ENCODE results near the gene BCO2.
"Not testable (repeated sequence)": the region's sequence is repeated elsewhere in the genome, so short reads cannot be mapped to it uniquely, and the experiment has no call there.

Gene BCO2, protein sequence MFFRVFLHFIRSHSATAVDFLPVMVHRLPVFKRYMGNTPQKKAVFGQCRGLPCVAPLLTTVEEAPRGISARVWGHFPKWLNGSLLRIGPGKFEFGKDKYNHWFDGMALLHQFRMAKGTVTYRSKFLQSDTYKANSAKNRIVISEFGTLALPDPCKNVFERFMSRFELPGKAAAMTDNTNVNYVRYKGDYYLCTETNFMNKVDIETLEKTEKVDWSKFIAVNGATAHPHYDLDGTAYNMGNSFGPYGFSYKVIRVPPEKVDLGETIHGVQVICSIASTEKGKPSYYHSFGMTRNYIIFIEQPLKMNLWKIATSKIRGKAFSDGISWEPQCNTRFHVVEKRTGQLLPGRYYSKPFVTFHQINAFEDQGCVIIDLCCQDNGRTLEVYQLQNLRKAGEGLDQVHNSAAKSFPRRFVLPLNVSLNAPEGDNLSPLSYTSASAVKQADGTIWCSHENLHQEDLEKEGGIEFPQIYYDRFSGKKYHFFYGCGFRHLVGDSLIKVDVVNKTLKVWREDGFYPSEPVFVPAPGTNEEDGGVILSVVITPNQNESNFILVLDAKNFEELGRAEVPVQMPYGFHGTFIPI

DNA sequence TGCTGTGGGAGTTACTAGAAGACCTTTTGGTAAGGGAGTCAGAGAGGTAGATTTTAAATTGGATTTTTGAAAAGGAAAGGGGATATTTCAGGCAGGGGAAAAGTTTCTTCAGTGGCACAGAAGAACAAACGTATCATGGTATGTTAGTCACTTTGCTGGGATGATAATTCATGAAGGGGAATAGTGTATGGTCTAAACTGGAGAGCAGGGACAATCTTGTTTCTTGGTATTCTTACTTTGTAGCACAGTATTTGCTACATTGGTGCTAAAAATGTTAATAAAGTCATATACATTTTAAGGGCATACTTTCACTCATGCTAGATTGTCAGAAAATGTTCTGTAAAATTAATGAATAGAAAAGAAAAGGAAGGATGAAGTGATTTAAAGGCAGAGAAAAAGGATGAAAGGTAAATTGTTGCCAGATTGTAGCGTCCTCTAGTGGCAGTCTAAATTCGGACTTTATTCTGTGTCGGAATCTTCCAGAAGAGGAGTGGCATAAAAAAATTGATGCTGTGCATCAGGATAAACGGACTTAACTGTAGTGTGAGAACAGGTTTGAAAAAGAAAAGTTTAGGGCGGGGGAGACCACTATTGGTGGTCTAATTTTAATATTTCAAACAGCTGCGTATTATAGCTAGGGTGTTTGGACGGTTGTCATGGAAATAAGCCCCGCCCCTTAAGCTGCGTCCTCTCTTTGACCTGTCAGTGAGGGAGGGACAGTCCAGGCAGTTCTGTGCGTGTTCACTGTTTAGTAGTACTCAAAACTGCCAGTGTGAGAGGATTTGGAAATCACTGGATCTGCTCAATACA is at the start of gene BCO2:
Gene BCO2, plus strand, starts transcription at position 724 of the 810 bp plus-strand sequence. CDS start 90 bp downstream, outside the sequence.
- no peak for FAIRE-seq

DNA sequence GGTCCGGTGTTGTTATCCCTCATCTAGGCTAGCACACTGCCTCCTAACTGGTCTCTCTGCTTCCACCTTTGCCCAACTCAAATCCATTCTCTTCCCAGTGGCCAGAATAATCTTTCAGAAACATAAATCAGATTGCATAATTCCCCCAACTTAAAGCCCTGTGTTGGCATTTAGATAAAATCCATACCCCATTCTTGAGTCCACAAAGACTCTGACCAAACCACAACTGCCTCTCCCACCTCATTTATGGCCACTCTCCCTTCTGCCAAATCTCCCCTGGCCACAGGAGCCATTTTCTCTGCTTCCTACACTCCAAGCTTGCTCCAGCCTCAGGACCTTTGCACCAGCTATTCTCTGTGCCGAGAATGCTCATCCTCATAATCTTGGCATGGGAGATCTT is 48.3 kb upstream of the BCO2 start:
- FAIRE-seq, result no peak

DNA sequence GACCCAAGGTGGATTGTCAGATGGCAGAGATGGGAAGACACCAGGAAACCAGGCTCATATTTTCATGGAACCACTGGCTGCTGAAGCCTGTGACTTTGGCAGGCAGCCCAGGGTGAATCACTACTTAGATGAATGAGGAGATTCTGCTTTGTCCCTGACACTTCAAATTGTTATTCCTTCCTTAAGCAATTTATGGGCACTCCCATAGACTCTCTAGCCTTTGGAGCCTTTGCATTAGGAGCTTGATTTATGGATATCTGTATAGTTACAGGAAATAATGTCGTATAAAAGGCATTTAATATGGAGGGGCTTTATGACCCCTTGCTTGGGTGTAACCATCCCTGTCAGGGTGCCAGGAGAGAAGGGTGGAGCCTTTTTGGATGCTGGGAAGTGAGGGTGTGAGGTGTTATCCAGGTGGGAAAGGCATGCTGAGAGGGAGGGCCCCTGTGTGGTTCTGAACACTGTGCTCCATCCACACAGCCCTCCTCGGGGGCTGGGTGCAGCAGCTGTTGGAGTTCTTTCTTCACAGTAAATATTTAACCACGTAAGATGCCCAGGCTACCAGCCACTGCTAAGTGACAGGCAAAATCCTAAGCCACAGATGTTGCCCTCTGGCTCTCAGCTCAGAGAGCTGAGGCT is 46.7 kb upstream of the BCO2 start:
- no peak for FAIRE-seq

DNA sequence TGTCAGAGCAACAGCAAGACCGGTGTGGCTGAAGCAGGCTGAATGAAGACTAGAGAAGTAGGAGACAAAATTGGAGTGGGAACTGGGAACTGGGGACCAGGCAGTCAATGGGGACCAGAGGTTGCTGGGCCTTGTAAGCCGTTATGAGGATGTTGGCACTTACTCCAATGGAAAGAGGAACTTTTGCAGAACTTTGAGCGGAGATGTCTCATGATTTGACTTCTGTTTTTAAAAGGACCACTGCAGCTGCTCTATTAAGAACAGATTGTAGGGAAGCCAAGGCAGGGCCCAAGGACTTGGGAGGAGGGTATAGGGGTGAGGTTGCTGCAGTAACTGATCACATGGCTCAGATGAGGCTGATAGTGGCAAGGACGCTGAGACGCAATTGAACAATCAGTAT is 45.7 kb upstream of the BCO2 start:
- FAIRE-seq, result no peak

DNA sequence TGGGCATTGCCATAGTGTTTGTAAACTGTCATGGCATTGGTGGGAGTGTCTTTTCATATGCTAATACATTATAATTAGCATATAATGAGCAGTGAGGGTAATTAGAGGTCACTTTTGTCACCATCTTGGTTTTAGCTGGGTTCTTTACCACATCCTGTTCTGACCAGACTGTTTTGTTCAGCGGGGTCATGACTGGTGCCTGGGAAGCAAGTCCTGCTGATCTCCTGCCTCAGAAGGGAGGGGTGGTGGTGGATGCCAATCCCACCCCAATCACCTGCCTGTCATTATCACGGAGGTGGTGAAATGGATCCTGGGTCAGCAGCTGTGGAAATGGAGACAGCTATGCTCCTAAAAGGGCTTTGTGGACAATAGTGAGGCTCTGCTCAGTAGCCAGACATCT is 42.6 kb upstream of the BCO2 start:
- FAIRE-seq, result no peak

DNA sequence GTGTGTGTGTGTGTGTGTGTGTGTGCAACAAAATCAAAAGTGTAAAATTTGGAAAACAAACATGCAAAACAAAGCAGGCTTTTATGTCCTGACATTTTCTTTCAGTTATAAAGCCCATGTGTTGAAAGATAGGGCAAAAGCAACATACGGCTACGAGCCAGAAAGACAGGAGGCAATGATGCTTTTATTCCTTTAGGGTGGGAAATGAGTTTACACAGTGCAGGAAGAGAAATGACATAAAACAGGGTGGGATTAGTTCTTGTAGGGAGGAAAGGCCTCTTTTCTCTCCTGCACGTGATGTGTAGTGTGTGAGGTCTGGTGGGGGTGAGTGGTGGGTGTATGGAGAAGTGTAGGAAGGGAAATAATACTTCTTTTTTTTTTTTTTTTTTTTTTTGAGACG is 40.8 kb upstream of the BCO2 start:
- no peak for FAIRE-seq

DNA sequence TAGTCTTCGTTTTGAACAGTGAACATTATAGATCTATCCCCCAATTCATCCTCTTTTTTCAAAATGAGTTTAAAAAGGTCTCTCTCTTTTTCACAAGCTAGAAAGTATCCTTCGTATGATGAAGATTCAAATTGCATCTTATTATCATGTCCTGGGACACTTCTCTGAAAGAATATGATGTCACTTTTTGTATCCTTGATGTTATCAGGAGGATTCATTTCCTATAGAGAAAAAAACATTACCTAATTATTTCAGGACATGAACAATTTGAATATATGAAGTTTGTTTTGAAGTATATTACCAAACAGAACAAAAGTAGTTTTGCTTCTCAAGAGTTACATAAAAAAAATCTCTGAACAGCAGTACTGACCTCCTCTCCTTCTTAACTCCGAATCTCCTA is 31.7 kb upstream of the BCO2 start:
- no peak for FAIRE-seq

DNA sequence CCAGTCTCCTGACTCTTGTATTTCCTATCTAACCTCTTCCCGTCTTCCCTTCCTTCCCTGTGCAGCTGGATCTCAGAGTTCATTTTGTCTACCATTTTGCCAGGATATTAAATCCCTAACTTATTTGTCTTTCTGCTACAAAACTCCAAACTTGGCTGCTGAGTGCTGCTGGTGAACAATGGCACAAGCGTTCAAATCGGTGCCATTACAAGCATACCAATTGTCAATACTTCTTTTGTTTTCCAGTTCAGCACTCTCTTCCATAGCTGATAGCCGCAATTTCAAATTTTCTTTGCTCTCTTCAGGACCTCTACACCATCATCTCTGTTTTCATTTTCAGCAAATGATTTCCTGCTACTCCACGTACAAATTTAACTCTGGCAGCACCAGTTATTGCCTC is 24.8 kb upstream of the BCO2 start:
- no peak for FAIRE-seq

DNA sequence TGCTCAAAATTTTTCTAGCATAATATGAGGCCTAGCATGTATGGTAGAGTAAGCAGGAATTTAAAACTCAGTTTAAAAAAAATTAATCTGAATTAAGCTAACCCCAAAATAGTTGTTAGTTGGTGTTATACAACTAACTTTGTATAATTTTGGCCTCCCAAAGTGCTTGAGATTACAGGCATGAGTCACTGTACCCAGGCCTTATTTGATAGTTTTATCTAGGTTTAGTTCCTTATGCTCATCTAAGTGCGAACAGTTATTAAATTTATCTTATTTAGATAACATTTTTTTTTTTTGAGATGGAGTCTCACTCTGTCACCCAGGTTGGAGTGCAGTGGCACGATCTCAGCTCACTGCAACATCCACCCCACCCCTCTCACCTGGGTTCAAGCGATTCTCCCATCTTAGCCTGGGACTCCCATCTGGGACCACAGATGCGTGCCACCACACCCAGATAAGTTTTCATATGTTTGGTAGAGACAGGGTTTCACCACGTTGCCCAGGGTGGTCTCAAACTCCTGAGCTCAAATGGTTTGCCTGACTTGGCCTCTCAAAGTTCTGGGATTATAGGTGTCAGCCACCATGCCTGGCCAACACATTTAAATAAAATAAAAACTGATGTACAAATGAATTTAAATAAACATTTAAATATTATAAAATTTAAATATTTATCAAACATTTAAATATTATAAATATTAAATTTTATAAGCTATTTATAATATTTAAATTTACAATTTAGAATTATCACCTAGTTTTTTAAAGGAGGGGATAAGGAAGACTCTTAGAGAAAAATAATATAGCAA is 19.0 kb upstream of the BCO2 start:
- FAIRE-seq, result peak; percentile 58

DNA sequence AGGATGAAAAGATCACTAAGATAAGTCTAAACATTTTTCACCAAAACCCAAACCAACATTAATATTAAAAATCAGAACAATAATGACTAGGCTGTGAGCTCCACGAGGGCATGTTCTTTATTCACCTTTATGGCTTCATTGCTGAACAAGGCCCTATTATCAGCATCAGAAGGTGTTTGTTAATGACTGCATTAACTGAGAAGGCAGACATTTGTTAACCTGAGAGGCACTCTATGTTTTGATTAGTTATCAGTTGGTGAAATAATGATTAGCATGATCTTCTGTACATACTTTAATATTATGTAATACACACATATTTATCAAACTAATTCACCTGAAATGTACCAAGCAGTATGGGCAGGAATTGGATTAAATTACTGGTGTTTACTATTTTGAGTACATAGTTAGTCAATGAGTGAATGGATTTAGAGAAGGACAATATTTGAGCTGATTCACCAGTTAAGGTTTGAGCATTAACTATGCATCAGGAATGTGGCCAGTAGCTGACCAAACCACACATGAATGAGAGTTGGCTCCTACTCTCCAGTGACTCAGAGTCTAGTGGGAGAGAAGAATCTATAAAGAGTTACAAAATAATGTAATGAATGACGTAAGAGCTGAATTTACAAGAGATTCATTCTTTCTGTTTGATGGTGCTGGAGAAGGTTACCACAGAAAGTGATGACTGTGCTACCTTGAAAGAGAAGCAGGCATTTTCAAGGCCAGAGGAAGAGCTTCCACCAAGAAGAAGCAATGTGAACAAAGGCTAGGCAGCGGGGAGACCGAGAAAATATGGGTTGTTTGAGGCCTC is 18.2 kb upstream of the BCO2 start:
- no peak for FAIRE-seq

DNA sequence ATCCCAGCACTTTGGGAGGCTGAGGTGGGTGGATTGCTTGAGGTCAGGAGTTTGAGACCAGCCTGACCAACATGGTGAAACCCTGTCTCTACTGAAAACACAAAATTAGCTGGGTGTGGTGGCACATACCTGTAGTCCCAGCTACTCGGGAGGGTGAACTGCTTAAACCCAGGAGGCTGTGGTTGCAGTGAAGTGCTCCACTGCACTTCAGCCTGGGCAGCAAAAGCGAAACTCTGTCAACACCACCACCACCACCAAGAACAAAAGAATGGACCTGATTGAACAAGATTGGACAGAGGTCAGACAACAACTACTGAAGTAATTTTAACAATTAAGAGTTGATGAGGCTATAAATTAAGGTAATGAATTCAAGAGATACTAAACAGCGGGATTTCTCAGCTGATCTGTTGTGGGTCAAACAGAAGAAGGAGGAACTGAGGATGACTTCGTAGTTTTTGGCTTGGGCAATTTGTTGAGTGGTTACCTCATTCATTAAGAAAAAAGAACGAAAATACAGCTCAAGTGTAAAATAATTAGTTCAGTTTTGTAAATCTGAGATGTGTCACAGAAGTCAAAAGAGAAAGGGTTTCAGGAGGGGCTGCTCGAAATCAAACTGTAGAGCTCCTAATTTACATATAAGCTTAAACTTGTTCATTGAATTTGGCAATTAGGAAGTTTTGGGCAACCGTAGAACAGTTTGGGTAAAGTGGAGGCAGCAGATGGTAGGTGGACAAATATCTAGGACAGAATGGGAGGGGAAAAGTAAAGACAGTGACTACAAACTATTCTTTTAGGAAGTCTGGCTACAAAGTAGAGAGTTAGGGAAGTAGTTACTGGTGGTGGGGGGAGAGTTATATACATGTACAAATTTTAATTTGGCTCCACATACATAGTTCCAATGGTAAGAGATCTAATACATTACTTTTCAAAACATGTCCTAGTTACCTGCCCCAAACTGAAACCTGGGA is 15.9 kb upstream of the BCO2 start:
- no peak for FAIRE-seq

DNA sequence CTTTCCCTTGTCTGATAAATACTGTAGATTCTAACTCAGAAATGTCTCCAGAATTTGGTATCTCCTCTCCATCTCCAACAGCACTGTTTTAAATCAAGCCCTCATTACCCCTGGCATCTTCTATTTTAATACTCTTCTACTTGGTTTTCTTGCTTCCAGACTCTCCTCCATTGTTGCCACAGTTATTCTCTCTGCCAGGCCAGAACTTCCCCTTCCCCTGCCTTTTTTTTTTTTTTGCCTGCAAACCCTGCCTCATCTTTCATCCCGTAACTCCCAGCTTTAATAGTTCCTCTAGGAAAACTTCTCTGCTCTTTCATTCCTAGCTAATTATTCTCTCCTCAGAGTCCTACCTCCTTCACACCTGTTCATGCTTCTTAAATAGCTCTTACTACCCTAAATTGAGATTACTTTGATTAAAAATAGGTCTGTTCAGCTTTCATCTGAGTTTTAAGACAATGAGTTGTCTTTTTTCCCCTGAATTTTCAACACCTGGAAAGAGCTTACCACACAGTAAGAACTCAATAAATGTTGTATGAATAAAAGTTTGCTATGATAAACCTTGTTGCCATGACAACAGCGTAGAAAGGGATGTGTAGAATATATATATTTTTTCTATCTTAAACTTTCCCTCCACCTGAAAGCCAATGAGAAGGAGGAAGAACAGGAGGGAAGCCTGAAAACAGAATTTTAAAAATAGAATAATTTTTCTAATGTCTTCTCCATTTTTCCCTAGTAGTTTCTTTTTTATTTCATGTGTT is 15.0 kb upstream of the BCO2 start:
- no peak for FAIRE-seq

DNA sequence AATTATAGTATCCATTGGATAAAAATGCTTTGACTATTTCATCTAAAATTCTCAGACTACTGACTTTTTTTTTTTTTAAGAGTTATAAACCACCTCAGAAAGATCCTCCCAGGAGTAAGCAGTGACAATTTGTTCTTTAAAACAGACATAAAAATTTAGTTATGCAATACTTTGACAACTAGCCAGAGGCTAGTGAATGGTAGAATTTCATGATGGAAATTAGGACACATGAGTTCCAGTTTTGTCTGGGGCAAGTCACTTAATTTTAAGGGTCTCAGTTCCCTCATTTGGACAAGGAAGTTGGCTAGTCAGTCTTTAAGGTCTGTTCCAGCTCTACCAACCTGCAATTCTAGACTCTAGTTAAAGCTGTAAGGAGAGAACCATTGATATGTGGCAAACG is 14.3 kb upstream of the BCO2 start:
- FAIRE-seq, result no peak

DNA sequence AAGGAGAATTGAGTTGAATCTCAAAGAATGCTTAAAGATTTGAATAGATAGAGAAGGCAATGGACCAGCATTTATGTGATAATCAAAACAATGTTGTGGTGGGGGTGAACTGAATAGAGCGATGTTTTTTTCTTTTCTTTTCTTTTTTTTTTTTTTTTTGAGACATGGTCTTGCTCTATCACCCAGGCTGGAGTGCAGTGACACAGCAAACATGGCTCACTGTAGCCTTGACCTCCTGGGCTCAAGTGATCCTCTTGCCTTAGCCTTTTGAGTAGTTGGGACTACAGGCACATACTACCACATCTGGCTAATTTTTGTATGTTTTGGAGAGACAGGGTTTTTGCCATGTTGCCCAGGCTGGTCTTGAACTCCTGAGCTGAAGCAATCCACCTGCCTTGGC is 13.1 kb upstream of the BCO2 start:
- not testable (repeated sequence) for FAIRE-seq

DNA sequence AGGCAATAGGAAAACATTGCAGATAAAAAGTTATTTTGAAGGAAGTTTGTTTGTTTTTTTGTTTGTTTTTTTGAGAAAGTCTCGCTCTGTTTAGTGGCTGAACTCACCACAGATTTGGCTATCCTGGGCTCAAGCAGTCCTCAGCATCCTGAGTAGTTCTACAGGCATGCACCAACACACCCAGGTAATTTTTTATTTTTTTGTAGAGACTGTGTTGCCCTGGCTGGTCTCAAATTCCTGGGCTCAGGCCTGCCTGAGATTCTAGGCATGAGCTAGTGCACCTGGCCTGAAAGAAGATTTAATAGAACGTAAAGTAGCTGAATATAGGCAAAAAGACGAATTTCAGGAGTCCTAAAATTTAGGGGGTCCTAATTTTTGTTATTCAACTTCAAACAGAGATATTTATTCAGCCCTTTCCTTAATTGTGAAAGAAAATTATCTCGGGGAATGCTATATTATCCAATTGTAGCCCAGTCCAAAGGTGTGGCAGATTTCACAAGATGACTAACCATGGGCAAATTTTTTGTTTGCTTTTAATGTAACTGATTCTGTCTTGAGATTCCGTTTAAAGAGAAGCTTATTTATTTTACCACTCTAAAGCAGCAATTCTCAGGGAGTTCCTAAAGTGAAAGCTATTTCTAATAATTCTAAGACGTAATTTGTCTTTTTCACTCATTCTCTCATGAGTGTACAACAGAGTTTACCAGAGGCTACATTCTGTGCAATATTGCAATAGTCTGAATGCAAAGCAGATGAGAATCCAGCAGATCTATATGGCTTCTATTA is 12.4 kb upstream of the BCO2 start:
- FAIRE-seq, result no peak

DNA sequence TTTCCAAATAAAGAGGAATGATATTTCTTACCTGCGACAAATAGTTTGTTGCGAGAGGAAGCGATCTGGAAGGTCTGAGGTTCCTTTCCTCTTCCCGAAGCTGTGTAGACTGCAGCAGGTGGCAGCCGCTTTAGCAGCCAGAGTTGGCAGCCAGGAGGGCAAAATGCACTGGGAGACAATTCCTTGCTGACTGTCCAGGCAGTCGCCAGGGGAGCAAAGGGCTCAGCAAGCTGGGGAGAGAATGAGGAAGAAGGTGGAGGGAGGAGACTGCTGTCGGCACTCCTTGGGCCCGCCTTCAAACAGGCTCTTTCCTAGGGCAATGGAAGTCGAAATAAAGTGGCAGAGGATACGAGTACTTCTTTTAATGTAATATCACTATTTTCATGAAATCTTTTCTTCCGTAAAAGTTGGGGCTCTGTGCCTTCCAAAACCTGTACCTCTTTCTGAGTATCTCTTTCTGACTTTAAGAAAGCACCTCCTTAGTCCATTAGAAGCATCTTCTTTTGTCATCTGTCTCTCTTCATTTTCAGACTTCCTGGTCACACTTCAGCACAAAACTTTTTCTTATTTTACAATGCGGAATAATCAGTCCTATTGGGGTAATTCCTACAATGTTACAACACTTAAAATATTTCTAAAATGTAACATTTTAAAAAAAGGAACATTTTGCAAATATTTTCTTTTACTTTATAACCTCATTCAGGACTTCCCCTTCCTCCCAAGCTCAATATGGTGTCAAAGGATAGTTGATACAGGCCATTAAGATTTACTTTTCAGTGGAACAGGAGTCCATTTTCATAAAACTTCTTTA is 11.2 kb upstream of the BCO2 start, which contains the start of gene IL18:
Gene IL18, minus strand, starts transcription at position 220 of the 811 bp plus-strand sequence. CDS start 9,041 bp downstream, outside the sequence.
- no peak for FAIRE-seq

DNA sequence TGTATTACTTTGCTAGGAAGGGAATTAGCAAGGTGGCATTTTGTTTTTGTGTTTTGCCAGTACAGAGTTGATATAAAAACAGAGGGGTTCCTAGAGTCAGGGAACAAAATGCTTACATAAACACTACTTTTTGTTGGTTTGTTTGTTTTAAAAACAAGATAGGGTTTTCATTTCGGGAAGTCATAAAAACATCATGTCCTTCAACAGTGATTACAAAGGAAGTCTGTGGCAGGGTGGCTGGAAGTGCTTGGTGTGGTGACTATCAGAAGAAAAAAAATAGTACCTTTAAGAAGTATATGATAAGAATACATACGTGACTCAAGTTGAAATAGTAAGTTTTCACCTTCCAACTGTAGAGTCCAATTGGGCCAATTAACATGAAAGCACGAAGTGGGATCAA is 10.3 kb upstream of the BCO2 start:
- FAIRE-seq, result no peak

DNA sequence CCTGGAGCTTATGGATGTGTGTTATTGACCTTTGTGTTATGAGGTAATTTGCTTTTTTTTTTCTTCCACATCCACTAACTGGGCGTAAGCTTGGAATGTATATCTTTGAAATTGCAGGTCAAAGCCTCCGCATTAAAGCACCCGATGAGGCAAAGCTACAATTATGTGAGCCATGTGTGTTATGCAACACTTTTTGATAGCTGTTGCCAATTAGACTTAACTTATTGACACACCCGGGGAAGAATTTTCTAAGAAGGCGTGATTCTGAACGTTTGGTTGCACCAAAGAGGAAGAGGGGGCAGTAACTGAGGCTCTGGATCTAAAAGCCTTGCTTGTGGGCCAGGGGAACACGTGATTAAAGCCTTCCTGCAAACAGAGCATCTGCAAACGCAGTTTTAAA is 8.8 kb upstream of the BCO2 start:
- FAIRE-seq, result no peak
